ENCODE measurements around the gene PTBP1.

Gene PTBP1

DNA sequence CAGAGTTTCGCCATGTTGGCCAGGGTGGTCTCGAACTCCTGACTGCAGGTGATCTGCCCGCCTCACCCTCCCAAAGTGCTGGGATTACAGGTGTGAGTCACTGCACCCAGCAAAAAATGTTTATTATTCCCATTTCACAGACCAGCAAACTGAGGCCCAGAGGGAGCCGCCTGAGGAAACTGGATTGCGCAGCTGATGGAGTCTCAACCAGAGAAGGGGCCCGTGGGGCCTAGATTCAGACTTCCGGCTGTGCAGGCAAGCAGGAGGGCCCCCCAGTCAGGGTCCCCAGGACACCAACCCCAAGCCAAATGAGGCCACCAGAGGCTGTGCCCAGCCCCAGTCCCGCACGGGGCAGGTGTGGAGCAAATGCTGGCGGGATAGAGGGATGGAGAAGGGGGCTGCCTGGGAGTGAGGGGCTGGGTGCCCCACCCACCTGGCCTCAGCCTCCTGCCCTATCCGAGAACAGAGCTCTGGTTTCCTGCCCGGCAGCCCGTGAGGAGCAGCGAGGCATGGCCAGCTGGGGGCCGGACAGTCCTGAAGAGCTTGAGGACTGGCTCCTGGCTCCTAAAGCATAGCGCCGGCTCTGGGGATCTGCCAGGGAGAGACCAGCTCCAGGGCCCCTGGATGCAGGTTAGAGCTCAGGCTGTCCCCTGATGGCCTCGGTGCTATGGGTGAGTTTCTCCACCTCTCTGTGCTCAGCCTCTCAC is 24.4 kb upstream of the PTBP1 start:
- no peak for DNase-seq (ENCODE audit: low spot score)

DNA sequence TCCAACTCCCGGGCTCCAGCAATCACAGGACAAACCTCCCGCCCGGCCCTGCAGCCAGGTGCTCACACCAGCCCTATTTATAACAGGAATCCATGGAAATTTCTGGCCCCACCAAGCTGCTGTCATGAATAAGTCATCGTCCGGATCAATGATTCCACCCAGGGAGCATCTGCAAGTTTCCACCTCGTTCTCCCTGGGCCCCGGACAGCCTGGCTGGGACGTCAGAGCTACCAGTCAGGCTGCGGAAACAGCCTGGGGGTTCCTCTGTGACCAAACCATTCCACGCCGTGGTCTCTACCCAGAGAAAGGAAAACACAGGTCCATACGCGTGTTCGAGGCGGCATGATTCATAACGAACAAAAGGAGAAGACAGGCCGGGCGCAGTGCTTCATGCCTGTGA is 20.7 kb upstream of the PTBP1 start:
- DNase-seq (ENCODE audit: low spot score): no peak

- no peak for DNase-seq (ENCODE audit: low spot score)
Observed at GRCh38 chr19:778910-779653, 18.2 kb upstream of the PTBP1 start.

DNA sequence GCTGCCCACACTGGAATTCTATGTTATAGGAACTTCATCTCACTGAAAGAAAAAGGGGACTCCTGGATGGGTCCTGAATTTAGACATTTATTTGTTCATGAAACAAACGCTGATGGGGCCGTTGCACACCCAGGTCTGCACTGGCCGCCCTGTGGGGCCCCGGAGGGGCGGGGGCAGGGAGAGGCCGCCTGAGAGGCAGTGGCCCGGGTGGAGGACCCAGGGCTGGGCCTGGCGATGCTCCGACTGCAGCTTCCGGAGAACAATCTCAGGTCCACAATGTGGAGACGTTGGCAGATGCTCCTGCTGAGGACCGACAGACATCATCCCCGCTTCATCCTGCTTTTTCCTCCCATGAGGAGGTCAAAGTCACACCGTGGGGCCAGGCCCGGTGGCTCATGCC is 16.3 kb upstream of the PTBP1 start:
- no peak for DNase-seq (ENCODE audit: low spot score)

DNA sequence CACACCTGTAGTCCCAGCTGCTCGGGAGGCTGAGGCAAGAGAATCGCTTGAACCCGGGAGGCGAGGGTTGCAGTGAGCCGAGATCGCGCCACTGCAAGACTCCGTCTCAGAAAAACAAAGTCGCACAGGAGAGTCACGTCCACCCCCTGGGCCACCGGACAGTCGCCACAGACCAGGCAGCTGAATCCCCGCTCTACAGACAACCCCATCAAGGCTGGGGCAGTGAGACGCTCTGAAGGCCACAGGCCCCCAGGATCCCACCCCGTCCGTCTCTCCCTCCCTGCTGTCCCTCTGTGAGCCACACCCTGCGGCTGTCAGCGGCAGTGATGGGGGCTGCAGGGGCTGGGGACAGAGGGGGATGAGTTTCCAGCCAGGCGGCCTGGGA is 15.5 kb upstream of the PTBP1 start:
- no peak for DNase-seq (ENCODE audit: low spot score)

GRCh38 chr19:782185-782877 is 14.9 kb upstream of the PTBP1 start:
- DNase-seq (ENCODE audit: low spot score): no peak

DNA sequence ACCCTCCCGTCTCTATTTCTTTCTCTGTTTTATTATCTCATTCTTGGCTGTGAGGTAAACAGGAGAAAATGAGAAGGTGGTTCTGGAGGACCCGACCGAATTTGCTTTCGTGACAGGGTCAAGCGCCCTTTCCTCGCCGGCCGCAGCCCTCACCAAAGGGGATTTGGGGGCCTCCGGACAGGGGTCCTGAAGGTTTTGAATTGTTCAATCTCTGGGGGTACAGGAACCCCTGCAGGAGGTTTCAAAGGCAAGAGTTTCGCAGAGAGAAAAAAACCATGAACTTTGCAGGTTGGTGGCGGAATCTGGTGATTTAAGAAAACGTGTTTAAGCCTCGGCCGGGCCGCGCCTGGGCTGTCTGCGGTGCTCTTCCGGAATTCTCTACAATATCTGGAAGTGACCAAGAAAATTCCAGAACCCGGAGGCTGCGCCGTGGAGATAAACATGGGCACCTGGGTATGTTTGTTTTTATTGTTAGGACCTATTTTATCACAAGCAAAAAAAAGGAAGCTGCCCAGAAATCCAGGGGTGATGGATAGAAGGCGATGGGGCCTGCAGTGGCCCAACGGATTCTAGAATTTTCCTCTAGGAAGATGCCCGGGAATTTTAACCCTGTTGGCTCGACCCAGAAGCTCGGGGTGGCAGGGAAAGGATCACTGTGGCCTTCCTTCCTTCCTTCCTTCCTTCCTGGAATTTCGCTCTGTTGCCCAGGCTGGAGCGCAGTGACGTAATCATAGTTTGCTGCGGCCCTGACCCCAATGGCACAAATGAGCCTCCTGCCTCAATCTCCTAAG is 14.2 kb upstream of the PTBP1 start:
- no peak for DNase-seq (ENCODE audit: low spot score)

GRCh38 chr19:784541-784940 is 12.7 kb upstream of the PTBP1 start:
- no peak for DNase-seq (ENCODE audit: low spot score)

GRCh38 chr19:787536-787935 is 9.7 kb upstream of the PTBP1 start:
- no peak for DNase-seq (ENCODE audit: low spot score)

- DNase-seq (ENCODE audit: low spot score): no peak
Observed at GRCh38 chr19:788686-788982, 8.6 kb upstream of the PTBP1 start.

GRCh38 chr19:788983-789700 is 8.1 kb upstream of the PTBP1 start:
- no peak for DNase-seq (ENCODE audit: low spot score)

DNA sequence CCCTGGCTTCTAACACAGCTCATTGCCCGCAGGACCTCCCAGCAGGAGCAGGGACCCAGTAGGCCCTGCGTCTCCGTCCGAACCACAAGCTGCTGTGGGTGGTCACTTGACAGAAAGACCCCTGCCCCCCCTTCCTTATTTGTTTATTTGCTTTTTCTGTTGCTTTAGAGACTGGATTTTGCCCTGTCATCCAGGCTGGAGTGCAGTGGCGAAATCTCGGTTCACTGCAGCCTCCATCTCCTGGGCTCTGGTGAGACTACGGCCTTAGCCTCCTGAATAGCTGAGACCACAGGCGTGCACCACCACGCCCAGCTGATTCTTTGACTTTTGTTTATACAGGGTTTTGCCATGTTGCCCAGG is 7.6 kb upstream of the PTBP1 start:
- no peak for DNase-seq (ENCODE audit: low spot score)

DNA sequence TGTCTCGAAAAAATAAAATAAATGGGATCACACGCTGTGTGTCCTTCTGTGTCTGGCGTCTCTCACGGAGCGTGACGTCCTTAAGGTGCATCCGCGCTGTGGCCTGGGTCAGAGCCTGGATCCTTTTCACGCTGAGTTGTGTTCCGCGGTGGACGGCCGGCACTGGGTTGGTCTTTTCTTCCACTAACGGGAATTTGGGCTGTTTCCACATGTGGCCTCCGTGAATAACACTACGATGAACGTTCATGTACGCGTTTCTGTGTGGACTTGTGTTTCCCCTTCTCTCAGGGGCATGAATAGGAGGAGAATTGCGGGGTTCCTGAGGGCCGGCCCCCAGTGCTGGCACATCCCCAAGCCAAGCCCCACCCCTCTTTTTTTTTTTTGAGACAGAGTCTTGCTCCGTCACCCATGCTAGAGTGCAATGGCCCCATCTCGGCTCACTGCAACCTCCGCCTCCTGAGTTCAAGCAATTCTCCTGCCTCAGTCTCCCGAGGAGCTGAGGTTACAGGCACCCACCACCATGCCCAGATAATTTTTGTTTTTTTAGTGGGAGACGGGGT is 6.2 kb upstream of the PTBP1 start:
- DNase-seq (ENCODE audit: low spot score): no peak

GRCh38 chr19:791567-792305 is 5.5 kb upstream of the PTBP1 start:
- DNase-seq (ENCODE audit: low spot score): no peak

DNA sequence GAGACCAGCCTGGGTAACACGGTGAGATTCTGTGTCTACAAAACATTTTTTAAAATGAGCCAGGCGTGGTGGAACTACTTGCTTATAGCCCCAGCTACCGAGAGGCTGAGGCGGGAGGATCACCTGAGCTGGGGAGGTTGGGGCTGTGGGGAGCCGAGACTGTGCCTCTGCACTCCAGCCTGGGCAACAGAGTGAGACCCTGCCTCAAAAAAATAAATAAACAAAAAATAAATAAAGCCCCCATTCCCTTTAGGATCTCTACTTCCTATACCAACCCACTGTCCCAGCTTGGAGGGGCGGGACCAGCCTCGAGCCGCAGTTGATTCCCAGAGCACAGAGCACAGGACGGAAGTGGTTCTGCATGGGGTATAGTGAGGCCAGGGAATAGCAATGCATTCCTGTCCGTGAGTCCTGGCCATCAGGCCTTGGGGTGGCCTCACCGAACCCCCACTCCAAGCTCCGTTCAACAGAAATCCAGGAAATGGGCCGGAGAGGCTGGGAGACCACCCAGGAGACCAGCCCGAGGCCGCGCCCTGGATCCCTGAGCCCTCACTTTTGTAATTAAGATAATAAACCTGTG is 4.9 kb upstream of the PTBP1 start:
- no peak for DNase-seq (ENCODE audit: low spot score)

GRCh38 chr19:793806-794205 is 3.4 kb upstream of the PTBP1 start:
- no peak for DNase-seq (ENCODE audit: low spot score)

DNA sequence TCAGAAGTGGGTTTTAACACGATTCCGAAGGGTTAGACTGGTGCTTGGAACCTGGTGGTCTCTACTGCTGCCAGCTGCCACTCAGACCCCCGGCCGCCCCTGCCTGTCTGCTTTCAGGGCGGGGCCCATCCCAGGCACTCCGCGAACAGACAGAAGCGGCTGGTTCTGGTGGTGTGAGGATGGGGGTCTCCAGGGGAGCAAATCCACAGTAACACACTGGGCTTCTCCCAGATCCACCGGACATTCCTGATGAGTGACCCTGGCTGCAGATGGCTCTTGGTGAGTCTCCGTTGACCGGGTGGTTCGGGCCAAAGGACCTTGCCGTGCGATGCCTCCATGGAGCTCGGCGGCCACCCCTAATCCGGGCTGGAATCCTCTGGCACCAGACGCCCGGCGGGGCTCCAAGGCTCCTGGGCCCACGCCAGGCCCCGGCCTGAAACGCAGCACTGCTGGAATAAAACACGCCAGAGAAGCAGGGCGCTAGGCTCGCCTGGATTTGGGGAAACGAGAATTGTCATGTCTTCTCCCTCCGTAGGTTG is 2.1 kb upstream of the PTBP1 start:
- no peak for DNase-seq (ENCODE audit: low spot score)

DNA sequence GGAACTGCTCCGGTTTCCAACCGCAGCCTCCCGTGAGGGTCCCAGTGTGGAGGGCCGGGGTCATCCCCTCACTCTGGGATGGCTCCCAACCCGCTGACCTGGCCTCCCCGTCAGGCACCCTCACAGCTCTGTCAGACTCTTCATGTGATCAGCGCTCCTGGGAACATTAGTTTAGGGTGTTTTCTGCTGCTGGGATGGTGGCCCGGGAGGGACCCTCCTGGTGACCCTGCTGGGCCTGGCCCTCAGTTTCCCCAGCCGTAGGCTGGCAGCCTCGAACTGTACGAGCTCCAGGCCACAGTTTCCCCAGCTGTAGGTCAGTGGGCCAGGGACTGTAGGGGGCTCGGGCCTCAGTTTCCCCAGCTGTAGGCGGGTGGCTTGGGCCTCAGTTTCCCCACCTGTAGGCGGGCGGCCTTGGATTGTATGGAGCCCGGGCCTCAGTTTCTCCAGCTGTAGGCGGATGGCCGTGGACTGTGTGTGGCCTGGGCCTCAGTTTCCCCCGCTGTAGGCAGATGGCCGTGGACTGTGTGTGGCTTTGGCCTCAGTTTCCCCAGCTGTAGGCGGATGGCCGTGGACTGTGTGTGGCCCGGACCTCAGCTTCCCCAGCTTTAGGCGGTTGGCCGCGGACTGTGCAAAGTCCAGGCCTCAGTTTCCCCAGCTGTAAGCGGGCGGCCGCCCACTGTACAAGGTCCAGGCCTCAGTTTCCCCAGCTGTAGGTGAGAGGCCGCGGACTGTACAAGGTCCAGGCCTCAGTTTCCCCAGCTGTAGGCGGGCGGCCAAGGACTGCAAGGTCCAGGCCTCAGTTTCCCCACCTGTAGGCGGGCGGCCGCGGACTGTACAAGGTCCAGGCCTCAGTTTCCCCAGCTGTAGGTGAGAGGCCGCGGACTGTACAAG is 1.3 kb upstream of the PTBP1 start:
- DNase-seq (ENCODE audit: low spot score): no peak
